Parathyroid adenoma (tissue), 2 donors: Measurements from ENCODE around the gene GFER.

ENCODE experiments used
- H2AFZ ChIP-seq: fragments of 300-600 bp; sonication (generic); one replicate; pipeline ENCODE4 v1.7.0; 2017; ENCODE audit warnings: antibody characterized with exemption, mild to moderate bottlenecking
- H3K27ac ChIP-seq: fragments of 300-600 bp; sonication (generic); one replicate; pipeline ENCODE4 v1.7.0; 2017
- H3K27me3 ChIP-seq: fragments of 300-600 bp; sonication (generic); one replicate; pipeline ENCODE4 v1.7.0; 2017; ENCODE audit warnings: low read length; ENCODE audit not compliant: control insufficient read depth, insufficient read depth
- H3K36me3 ChIP-seq: fragments of 300-600 bp; sonication (generic); one replicate; pipeline ENCODE4 v1.7.0; 2017; ENCODE audit warnings: low read length; ENCODE audit not compliant: control insufficient read depth, insufficient read depth
- H3K4me1 ChIP-seq: fragments of 300-600 bp; sonication (generic); one replicate; pipeline ENCODE4 v1.7.0; 2017; ENCODE audit warnings: control low read depth
- H3K4me2 ChIP-seq: fragments of 300-600 bp; sonication (generic); one replicate; pipeline ENCODE4 v1.7.0; 2017; ENCODE audit warnings: low read length
- H3K4me3 ChIP-seq: fragments of 300-600 bp; sonication (generic); one replicate; pipeline ENCODE4 v1.7.0; 2017; ENCODE audit warnings: low read depth, low read length
- H3K79me2 ChIP-seq: fragments of 300-600 bp; sonication (generic); one replicate; pipeline ENCODE4 v1.7.0; 2017; ENCODE audit warnings: control low read depth
- H3K9ac ChIP-seq: fragments of 300-600 bp; sonication (generic); one replicate; pipeline ENCODE4 v1.7.0; 2017; ENCODE audit warnings: mild to moderate bottlenecking
- H3K9me3 ChIP-seq: fragments of 300-600 bp; sonication (generic); one replicate; pipeline ENCODE4 v1.7.0; 2017; ENCODE audit warnings: low read length; ENCODE audit not compliant: control insufficient read depth
- CTCF ChIP-seq: fragments of 300-600 bp; sonication (generic); IDR thresholded peaks from one replicate; pipeline ENCODE4 v1.7.0; 2017; ENCODE audit warnings: antibody characterized with exemption, mild to moderate bottlenecking
- donor health status: primary hyperparathyroidism.

The GFER gene

GRCh38 chr16:1984347-1985225 lies 593 bp downstream of the GFER start:
- no peak for TF ChIP-seq CTCF
- Histone ChIP-seq H3K36me3 (no peaks in the 10 kb centered on the region), H2AFZ (peak overlapping the region; percentile 71), H3K27ac (peak overlapping the region; percentile 48), H3K4me2 (peak overlapping the region; percentile 98), H3K27me3 (no peaks in the 10 kb centered on the region), H3K79me2 (no peaks in the 10 kb centered on the region), H3K9me3 (no peaks in the 10 kb centered on the region), H3K4me3 (peak overlapping the region; percentile 71), H3K4me1 (peaks cover 5% of the 10 kb centered on the region), H3K9ac (peak overlapping the region; percentile 58)

DNA sequence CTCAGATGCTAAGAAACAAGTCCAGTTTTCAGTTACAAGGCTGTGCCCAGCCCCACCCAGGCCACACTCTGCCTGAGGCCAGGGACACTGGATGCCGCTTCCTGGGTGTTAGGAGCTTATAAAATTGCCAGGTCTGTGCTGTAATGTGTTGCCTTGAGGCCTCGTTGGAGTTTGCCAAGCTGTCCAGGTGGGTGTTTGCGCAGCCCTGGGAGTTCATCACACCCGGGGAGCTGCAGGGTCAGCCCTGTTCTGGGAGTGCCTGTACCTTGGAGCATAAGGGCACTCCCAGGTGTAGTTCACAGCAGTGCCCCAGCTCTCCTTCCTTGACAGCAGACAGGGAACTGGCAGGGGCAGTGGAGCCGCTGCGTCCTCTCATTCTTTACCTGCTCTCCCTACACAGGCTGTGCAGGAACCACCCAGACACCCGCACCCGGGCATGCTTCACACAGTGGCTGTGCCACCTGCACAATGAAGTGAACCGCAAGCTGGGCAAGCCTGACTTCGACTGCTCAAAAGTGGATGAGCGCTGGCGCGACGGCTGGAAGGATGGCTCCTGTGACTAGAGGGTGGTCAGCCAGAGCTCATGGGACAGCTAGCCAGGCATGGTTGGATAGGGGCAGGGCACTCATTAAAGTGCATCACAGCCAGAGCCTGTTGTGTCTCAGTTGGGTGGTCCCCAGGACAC lies 1.6 kb downstream of the GFER start:
- Histone ChIP-seq H3K79me2 (no peaks in the 10 kb centered on the region), H3K4me1 (peaks cover 7% of the 10 kb centered on the region), H3K36me3 (no peaks in the 10 kb centered on the region), H3K9ac (no peak overlapping the region), H3K4me3 (peak overlapping the region; percentile 71), H3K27me3 (no peaks in the 10 kb centered on the region), H3K9me3 (no peaks in the 10 kb centered on the region), H2AFZ (no peak overlapping the region), H3K4me2 (no peak overlapping the region), H3K27ac (no peak overlapping the region)
- TF ChIP-seq CTCF = no peak

- no peak overlapping the region for H3K27ac ChIP-seq
- no peak overlapping the region for H3K4me3 ChIP-seq
- no peaks in the 10 kb centered on the region for H3K36me3 ChIP-seq
- H3K27me3 ChIP-seq = no peaks in the 10 kb centered on the region
- H3K9me3 ChIP-seq = no peaks in the 10 kb centered on the region
- no peaks in the 10 kb centered on the region for H3K79me2 ChIP-seq
- H3K9ac ChIP-seq = no peak overlapping the region
- no peak overlapping the region for H2AFZ ChIP-seq
- H3K4me2 ChIP-seq = no peak overlapping the region
- no peak for TF ChIP-seq CTCF
- H3K4me1 ChIP-seq = peaks cover 7% of the 10 kb centered on the region
Measured at GRCh38 chr16:1987198-1987597, 3.2 kb downstream of the GFER start.

DNA sequence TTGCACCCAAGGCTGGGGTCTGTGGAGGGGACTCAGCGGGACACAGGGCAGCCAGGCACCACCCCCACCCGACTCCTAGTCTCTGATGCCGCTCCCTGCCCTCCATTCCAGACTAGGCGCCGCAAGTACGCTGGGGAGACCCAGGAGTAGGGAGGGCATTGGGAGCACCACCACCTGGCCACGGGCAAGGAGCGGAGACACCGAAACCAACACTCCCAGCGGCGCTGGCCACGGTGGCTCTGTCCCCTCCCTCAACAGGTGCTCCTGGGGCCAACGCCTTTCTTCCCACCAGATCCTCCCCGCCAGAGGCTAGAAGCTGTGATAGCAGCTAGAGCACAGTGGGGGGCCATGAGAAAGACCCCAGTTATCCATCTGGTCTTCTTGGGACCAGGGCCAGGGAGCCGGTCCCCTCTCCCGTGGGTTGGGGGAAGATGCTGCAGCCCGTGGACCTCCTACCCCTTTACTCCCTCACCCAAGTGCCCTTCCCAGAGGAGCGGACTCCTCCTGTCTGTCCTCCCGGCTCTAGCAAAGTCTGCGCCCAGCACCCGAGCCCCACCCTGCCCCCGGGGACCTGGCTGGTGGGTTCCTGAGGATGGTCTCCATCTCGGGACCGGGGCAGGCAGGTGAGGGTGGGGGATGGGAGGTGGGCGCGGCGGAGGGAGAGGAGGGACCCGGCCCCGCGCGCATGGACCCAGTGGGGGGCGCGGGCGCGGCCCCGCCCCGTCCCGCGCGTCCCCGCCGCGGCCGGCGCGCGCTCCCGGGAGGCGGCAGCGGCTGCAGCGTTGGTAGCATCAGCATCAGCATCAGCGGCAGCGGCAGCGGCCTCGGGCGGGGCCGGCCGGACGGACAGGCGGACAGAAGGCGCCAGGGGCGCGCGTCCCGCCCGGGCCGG lies 5.5 kb downstream of the GFER start, which contains the start of gene SYNGR3:
SYNGR3 (plus strand) TSS at position 762 of the 892 bp plus-strand sequence. CDS start 133 bp downstream, outside the sequence.
- no peaks in the 10 kb centered on the region for H3K27me3 ChIP-seq
- peak within 1 kb of the TSS; percentile 68 for H3K4me3 ChIP-seq
- TF ChIP-seq CTCF = no peak
- no peaks in the 10 kb centered on the region for H3K9me3 ChIP-seq
- peak within 1 kb of the TSS; percentile 73 for H2AFZ ChIP-seq
- no peak within 1 kb of the TSS for H3K9ac ChIP-seq
- no peak within 1 kb of the TSS for H3K27ac ChIP-seq
- H3K4me2 ChIP-seq = peak within 1 kb of the TSS; percentile 89
- H3K4me1 ChIP-seq = peaks cover 7% of the 10 kb centered on the region
- no peaks in the 10 kb centered on the region for H3K36me3 ChIP-seq
- no peaks in the 10 kb centered on the region for H3K79me2 ChIP-seq
